Heart left ventricle (tissue), 16 donors: Measurements from ENCODE around the gene COQ5. TPM values are rescaled to one million over a fixed set of nuclear protein-coding genes. Genes with fewer than 3 reads are reported as not detected.

Experiments used
- ATAC-seq, 4 donors: fragments of 200-7000 bp; cut with Tn5 transposase; one replicate each; pipeline ENCODE4 v1.9.1; 2020 to 2022; ENCODE audit warnings: moderate library complexity in 4 of 4, mild to moderate bottlenecking in 3 of 4, moderate number of reproducible peaks in 1 of 4
- DNase-seq, 5 donors: peaks; one replicate each; pipeline ENCODE4 v3.0.0-alpha.2; 2020
- H3K27ac ChIP-seq, 12 donors: fragments of 200-600 bp; sonication (generic) in 4 of 12; one replicate each; pipeline versions ENCODE4 v1.5.0 to v1.8.0; 2016 to 2022; ENCODE audit warnings: mild to moderate bottlenecking in 2 of 12
- H3K27me3 ChIP-seq, 9 donors: fragments of 200-600 bp; sonication (generic) in 2 of 9; one replicate each; pipeline versions ENCODE4 v1.5.1 to v1.8.0; 2016 to 2022; ENCODE audit warnings: mild to moderate bottlenecking in 3 of 9
- H3K36me3 ChIP-seq, 9 donors: fragments of 200-600 bp; sonication (generic) in 2 of 9; one replicate each; pipeline versions ENCODE4 v1.5.0 to v1.8.0; 2018 to 2022; ENCODE audit warnings: mild to moderate bottlenecking in 2 of 9
- H3K4me1 ChIP-seq, 12 donors: fragments of 200-600 bp; sonication (generic) in 4 of 12; one replicate each; pipeline versions ENCODE4 v1.5.0 to v1.8.0; 2016 to 2022; ENCODE audit warnings: mild to moderate bottlenecking in 3 of 12
- H3K4me3 ChIP-seq, 12 donors: fragments of 200-600 bp; sonication (generic) in 4 of 12; one replicate each; pipeline versions ENCODE4 v1.5.0 to v1.8.0; 2017 to 2022; ENCODE audit warnings: mild to moderate bottlenecking in 9 of 12, moderate library complexity in 4 of 12
- H3K9me3 ChIP-seq, 12 donors: fragments of 200-600 bp; sonication (generic) in 4 of 12; one replicate each; pipeline versions ENCODE4 v1.5.0 to v1.8.0; 2016 to 2022; ENCODE audit warnings: mild to moderate bottlenecking in 1 of 12
- CTCF ChIP-seq, 12 donors: fragments of 200-600 bp; sonication (generic) in 4 of 12; IDR thresholded peaks; one replicate each; pipeline versions ENCODE4 v1.5.0 to v1.8.0; 2018 to 2022; ENCODE audit warnings: antibody characterized with exemption in 12 of 12, mild to moderate bottlenecking in 5 of 12
- POLR2A ChIP-seq, 2 donors: fragments of 450-650 bp; IDR thresholded peaks; one replicate each; pipeline ENCODE4 v1.6.1; 2017; ENCODE audit warnings: antibody characterized with exemption in 2 of 2, mild to moderate bottlenecking in 2 of 2, moderate library complexity in 2 of 2
- whole genome bisulfite sequencing, 4 donors: extraction: QIAGEN DNeasy Blood & Tissue Kit in 2 of 4; methylation state at CpG; one replicate each; pipeline versions ENCODE4 v1.1.5 to v1.1.7; 2013 to 2018; 5-methylcytosine and 5-hydroxymethylcytosine counted together
- intact Hi-C, 10 donors: fragments of 100-400 bp; cut with DNase I; formaldehyde crosslinking; loops; one replicate each; pipeline versions ENCODE4 v1.11.1 to v1.14.2; 2022
- polyA plus RNA-seq, 2 donors: library from polyadenylated mRNA; stranded (reverse); fragments of 200-250 nt; gene quantifications; one replicate each; pipeline ENCODE4 v1.2.3, GENCODE V29; 2013
- total RNA-seq, 9 donors: library from RNA; depleted of rRNA in 2 of 9; stranded (reverse); fragments of >200 nt in 2 of 9; fragmentation: NEBNext Ultra II Directional in 3 of 9; extraction: Animal tissue kit (Norgen Biotek cat#: 25700) in 3 of 9; gene quantifications; one replicate each; pipeline versions ENCODE4 v1.1.0 to v1.2.4, GENCODE V29; 2016 to 2023
- donor health status: ischemic (EF 13 %, LVEDD 7.1; RV severe dilation, severe dysfunction).
- donor health status: healthy with polysubstance abuse.
- donor health status: DM: no; HTN: yes; CAD: no.
- donor health status: DM: no; HTN: no; CAD: no.
- donor health status: ischemic (EF 25% LVEDD 6.9; RV normal size, moderate dysfunction).
- donor health status: ischemic (EF 25% LVEDD 5.7; RV mildly dilated, moderate dysfunction).
- donor health status: healthy.
- donor health status: DM: yes; HTN: yes; CAD: no.
- donor health status: ischemic (EF 35%, LVEDD 5.7; RV mildly dilated, moderate dysfunction).
- donor health status: nonischemic (EF 11% LVEDD 7.7; RV severe dilation, severe dysfunction).
- donor health status: DM: yes; HTN: yes; CAD: no.
- donor health status: PGD.
- donor health status: ischemic (EF 29% LVEDD 5.4; RV normal size, mild dysfunction).
- donor health status: nonischemic (EF 23%, LVEDD 6.1; RV moderate dilation, normal function).

Gene COQ5
- total and polyA plus RNA-seq, 11 donors, result 27.9 to 48.9 (median 36.7) TPM

- no peaks in the 10 kb centered on the region for H3K27me3 ChIP-seq
- H3K4me1 ChIP-seq, result peaks cover 0 to 6% (median 0%) of the 10 kb centered on the region in 12 donors
- intact Hi-C loops, result no loop called here
- no peak overlapping the region for H3K27ac ChIP-seq
- no peak for TF ChIP-seq CTCF (IDR thresholded peaks at IDR 0.05)
- no peak for TF ChIP-seq POLR2A (IDR thresholded peaks at IDR 0.05)
- no peaks in the 10 kb centered on the region for H3K9me3 ChIP-seq
- no peak for ATAC-seq
- H3K36me3 ChIP-seq, result peaks cover 0 to 7% (median 0%) of the 10 kb centered on the region in 9 donors
- H3K4me3 ChIP-seq, result no peak overlapping the region
- DNase-seq, result no peak
- 85 to 100% (median 95%) methylated on average over 1 of the region's 1 CpG for WGBS, 4 donors
These were observed 49.5 kb downstream of the COQ5 start for GRCh38 chr12:120479458-120479857.

- H3K4me1 ChIP-seq, result peaks cover 0 to 21% (median under 1%) of the 10 kb centered on the region in 12 donors
- TF ChIP-seq CTCF (IDR thresholded peaks at IDR 0.05) (no peak), POLR2A (IDR thresholded peaks at IDR 0.05) (no peak)
- ATAC-seq, result no peak
- no peaks in the 10 kb centered on the region for H3K36me3 ChIP-seq
- no peaks in the 10 kb centered on the region for H3K27me3 ChIP-seq
- H3K4me3 ChIP-seq, result no peak overlapping the region
- intact Hi-C loops, result no loop called here
- H3K27ac ChIP-seq, result no peak overlapping the region
- 97 to 100% (median 100%) methylated on average over 1 of the region's 1 CpG for WGBS, 4 donors
- DNase-seq, result no peak
- no peaks in the 10 kb centered on the region for H3K9me3 ChIP-seq
These were observed 53.3 kb downstream of the COQ5 start for GRCh38 chr12:120475643-120476042.

GRCh38 chr12:120474616-120474960, 54.4 kb downstream of the COQ5 start:
- TF ChIP-seq CTCF (IDR thresholded peaks at IDR 0.05), result no peak
- TF ChIP-seq POLR2A (IDR thresholded peaks at IDR 0.05), result no peak

GRCh38 chr12:120473807-120474615, 54.9 kb downstream of the COQ5 start:
- no peak overlapping the region for H3K4me3 ChIP-seq
- 80 to 84% (median 82%) methylated on average over 6 of the region's 6 CpGs for WGBS, 4 donors
- peaks cover 0 to 29% (median 7%) of the 10 kb centered on the region in 12 donors for H3K4me1 ChIP-seq
- no peaks in the 10 kb centered on the region for H3K9me3 ChIP-seq
- no peaks in the 10 kb centered on the region for H3K36me3 ChIP-seq
- H3K27ac ChIP-seq, result no peak overlapping the region
- DNase-seq, result no peak
- intact Hi-C loops, result no loop called here
- H3K27me3 ChIP-seq, result no peaks in the 10 kb centered on the region
- ATAC-seq, result no peak
- TF ChIP-seq CTCF (IDR thresholded peaks at IDR 0.05) (no peak), POLR2A (IDR thresholded peaks at IDR 0.05) (no peak)

More at GRCh38 chr12:120474616-120474960, 54.4 kb downstream of the COQ5 start:
- Histone ChIP-seq H3K4me1 (peaks cover 0 to 29% (median 7%) of the 10 kb centered on the region in 12 donors), H3K4me3 (no peak overlapping the region), H3K27ac (peak overlapping the region in 1 of 12 donors; percentile 12), H3K27me3 (no peaks in the 10 kb centered on the region), H3K9me3 (no peaks in the 10 kb centered on the region), H3K36me3 (no peaks in the 10 kb centered on the region)
- DNase-seq (no peak), ATAC-seq (no peak)
- intact Hi-C loops, result no loop called here
- 34 to 53% (median 46%) methylated on average over 2 of the region's 2 CpGs for WGBS, 4 donors
